Activated CD4-positive, CD25-positive, alpha-beta regulatory T cell treated with anti-CD3 and anti-CD28 coated beads, Interleukin-2, amount 50 U/mL, for 16 hours (primary cell): ENCODE data around the gene NKD1.

Source experiments
- DNase-seq: peaks from one replicate; pipeline ENCODE4 v3.0.0-alpha.2; 2020; ENCODE audit warnings: low read depth, low spot score

Gene NKD1

GRCh38 chr16:50645563-50646220, 97.5 kb downstream of the NKD1 start:
- DNase-seq: no peak

GRCh38 chr16:50646345-50646744, 98.1 kb downstream of the NKD1 start:
- no peak for DNase-seq

GRCh38 chr16:50651835-50652438, 103.7 kb downstream of the NKD1 start:
- DNase-seq: no peak

GRCh38 chr16:50652836-50653425, 104.7 kb downstream of the NKD1 start:
- no peak for DNase-seq

- DNase-seq: no peak
Observed at GRCh38 chr16:50653633-50654519, 105.7 kb downstream of the NKD1 start.

GRCh38 chr16:50655558-50656055, 107.4 kb downstream of the NKD1 start:
- no peak for DNase-seq

GRCh38 chr16:50657241-50657640, 109.0 kb downstream of the NKD1 start:
- DNase-seq: no peak

GRCh38 chr16:50659806-50660205, 111.6 kb downstream of the NKD1 start:
- DNase-seq: no peak

- no peak for DNase-seq
Observed at GRCh38 chr16:50662306-50662940, 114.2 kb downstream of the NKD1 start.

GRCh38 chr16:50664270-50664669, 116.1 kb downstream of the NKD1 start:
- no peak for DNase-seq

GRCh38 chr16:50665128-50665878, 117.1 kb downstream of the NKD1 start:
- peak; percentile 65 for DNase-seq

GRCh38 chr16:50666658-50667496, 118.7 kb downstream of the NKD1 start:
- no peak for DNase-seq

GRCh38 chr16:50667497-50668367, 119.5 kb downstream of the NKD1 start:
- no peak for DNase-seq

- DNase-seq: no peak
Observed at GRCh38 chr16:50668368-50669008, 120.3 kb downstream of the NKD1 start.

- DNase-seq: no peak
Observed at GRCh38 chr16:50669741-50670140, 121.5 kb downstream of the NKD1 start.

- no peak for DNase-seq
Observed at GRCh38 chr16:50670476-50670875, 122.3 kb downstream of the NKD1 start.

GRCh38 chr16:50671644-50672260, 123.6 kb downstream of the NKD1 start:
- no peak for DNase-seq
